Neural cell (in vitro differentiated cells): Measurements from ENCODE around the gene EMC10. TPM values are rescaled to one million over a fixed set of nuclear protein-coding genes. Genes with fewer than 3 reads are reported as not detected.

Experiments
- H2AFZ ChIP-seq: fragments of 200-600, 300-800 bp; sonication (generic), shearing (Covaris generic); 2 replicates; pipeline ENCODE4 v1.6.0; 2014; ENCODE audit warnings: low read depth, mild to moderate bottlenecking, antibody characterized with exemption, low read length, moderate library complexity
- H3F3A ChIP-seq: fragments of 200-600 bp; shearing (Covaris generic); 2 replicates; pipeline ENCODE4 v1.6.1; 2016; ENCODE audit warnings: mild to moderate bottlenecking, moderate library complexity, mixed read lengths, antibody characterized with exemption, low read length; ENCODE audit not compliant: insufficient read depth, poor library complexity, severe bottlenecking
- H3K27ac ChIP-seq: fragments of 200-600, 300-800 bp; sonication (generic), shearing (Covaris generic); 2 replicates; pipeline ENCODE4 v1.5.1; 2014; ENCODE audit warnings: mild to moderate bottlenecking, low read length, moderate library complexity
- H3K27me3 ChIP-seq: fragments of 300-800, 200-600 bp; sonication (generic), shearing (Covaris generic); 2 replicates; pipeline ENCODE4 v1.6.0; 2014; ENCODE audit warnings: mild to moderate bottlenecking, low read depth, low read length, moderate library complexity; ENCODE audit not compliant: insufficient read depth
- H3K36me3 ChIP-seq: fragments of 300-800, 200-600 bp; sonication (generic), shearing (Covaris generic); 2 replicates; pipeline ENCODE4 v1.5.1; 2014; ENCODE audit warnings: mild to moderate bottlenecking, antibody characterized with exemption, low read length, moderate library complexity; ENCODE audit not compliant: insufficient read depth
- H3K4me2 ChIP-seq: fragments of 300-800, 200-600 bp; sonication (generic), shearing (Covaris generic); 2 replicates; pipeline ENCODE4 v1.6.0; 2014; ENCODE audit warnings: mild to moderate bottlenecking, low read length
- H3K4me3 ChIP-seq: fragments of 300-800, 200-600 bp; sonication (generic), shearing (Covaris generic); 2 replicates; pipeline ENCODE4 v1.5.1; 2014; ENCODE audit warnings: mild to moderate bottlenecking, low read length, moderate library complexity
- H3K79me2 ChIP-seq: fragments of 200-600 bp; shearing (Covaris generic); replicated peaks from 2 replicates; pipeline ENCODE4 v1.6.0; 2014; ENCODE audit warnings: mild to moderate bottlenecking, low read length, moderate library complexity; ENCODE audit not compliant: insufficient read depth
- H3K9ac ChIP-seq: fragments of 300-800, 200-600 bp; sonication (generic), shearing (Covaris generic); 2 replicates; pipeline ENCODE4 v1.6.1; 2016; ENCODE audit warnings: mild to moderate bottlenecking, low read length, mixed read lengths
- H3K9me2 ChIP-seq: fragments of 200-600 bp; shearing (Covaris generic); 2 replicates; pipeline ENCODE4 v1.6.1; 2016; ENCODE audit warnings: mild to moderate bottlenecking, low read length, mixed read lengths; ENCODE audit not compliant: insufficient read depth
- H3K9me3 ChIP-seq: fragments of 200-600, 300-800 bp; sonication (generic), shearing (Covaris generic); 2 replicates; pipeline ENCODE4 v1.6.1; 2016; ENCODE audit warnings: mild to moderate bottlenecking, mixed run types, low read length, moderate library complexity, mixed read lengths
- H4K20me1 ChIP-seq: fragments of 200-600 bp; shearing (Covaris generic); 2 replicates; pipeline ENCODE4 v1.6.1; 2016; ENCODE audit warnings: mild to moderate bottlenecking, mixed run types; ENCODE audit not compliant: insufficient read depth
- CTCF ChIP-seq: fragments of 450-650 bp; IDR thresholded peaks from 2 replicates; pipeline ENCODE4 v1.5.1; 2014; ENCODE audit warnings: antibody characterized with exemption, mild to moderate bottlenecking, moderate library complexity; ENCODE audit not compliant: poor library complexity, severe bottlenecking
- EP300 ChIP-seq: fragments of 450-650 bp; conservative IDR thresholded peaks from 2 replicates; pipeline ENCODE4 v1.6.1; 2014; ENCODE audit warnings: antibody characterized with exemption, mild to moderate bottlenecking, moderate library complexity; ENCODE audit not compliant: poor library complexity, severe bottlenecking
- EZH2 ChIP-seq: fragments of 200-600, 300-800 bp; shearing (Covaris generic), sonication (generic); IDR thresholded peaks from 2 replicates; pipeline ENCODE4 v1.6.1; 2014; ENCODE audit warnings: antibody characterized with exemption, low read length, borderline replicate concordance, mild to moderate bottlenecking; ENCODE audit not compliant: insufficient read depth, poor library complexity, severe bottlenecking
- MXI1 ChIP-seq: fragments of 450-650 bp; conservative IDR thresholded peaks from 2 replicates; pipeline ENCODE4 v1.6.1; 2014; ENCODE audit warnings: antibody characterized with exemption, mild to moderate bottlenecking; ENCODE audit not compliant: poor library complexity, severe bottlenecking
- POLR2AphosphoS5 ChIP-seq: IDR thresholded peaks from 2 replicates; pipeline ENCODE4 v1.6.1; 2012
- RAD21 ChIP-seq: fragments of 450-650 bp; conservative IDR thresholded peaks from 2 replicates; pipeline ENCODE4 v1.6.1; 2014; ENCODE audit warnings: antibody characterized with exemption, mild to moderate bottlenecking, moderate library complexity
- SMC3 ChIP-seq: fragments of 450-650 bp; conservative IDR thresholded peaks from 2 replicates; pipeline ENCODE4 v1.6.1; 2014; ENCODE audit warnings: antibody characterized with exemption, mild to moderate bottlenecking, moderate library complexity; ENCODE audit not compliant: poor library complexity
- TAF1 ChIP-seq: IDR thresholded peaks from 2 replicates; pipeline ENCODE4 v1.6.1; 2012; ENCODE audit warnings: low read depth
- polyA plus RNA-seq: library from polyadenylated mRNA; depleted of rRNA; stranded (reverse); fragments of >200 nt; gene quantifications from 2 replicates; pipeline ENCODE4 v1.2.3, GENCODE V29; 2014
- TF ChIP-seq, protein P1 (sequence below): IDR thresholded peaks from 2 replicates; pipeline ENCODE4 v1.6.1; 2012; ENCODE audit warnings: borderline replicate concordance

EMC10 gene
- polyA plus RNA-seq, 1 donor from 2014 or later: 233 TPM

DNA sequence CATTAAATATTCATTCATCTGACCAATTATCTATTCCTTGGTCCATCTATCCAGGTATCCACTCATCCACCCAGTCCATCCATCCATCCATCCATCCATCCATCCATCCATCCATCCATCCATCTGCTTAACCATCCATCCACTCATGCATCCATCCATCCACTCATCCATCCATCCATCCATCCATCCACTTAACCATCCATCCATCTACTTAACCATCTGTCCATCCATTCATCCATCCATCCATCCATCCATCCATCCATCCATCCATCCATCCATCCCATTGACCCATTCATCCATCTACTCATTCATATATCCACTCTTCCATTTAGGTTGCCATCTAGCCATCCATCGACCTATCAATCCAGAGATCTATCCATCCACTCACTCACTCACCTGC is 32.2 kb upstream of the EMC10 start:
- no peaks in the 10 kb centered on the region for H3K9me2 ChIP-seq
- H3K27ac ChIP-seq: no peak overlapping the region
- H3K36me3 ChIP-seq: no peaks in the 10 kb centered on the region
- no peaks in the 10 kb centered on the region for H3K27me3 ChIP-seq
- H3K4me3 ChIP-seq: no peak overlapping the region
- H3K9ac ChIP-seq: no peak overlapping the region
- no peak overlapping the region for H3K4me2 ChIP-seq
- no peak overlapping the region for H2AFZ ChIP-seq
- no peaks in the 10 kb centered on the region for H3K9me3 ChIP-seq
- H4K20me1 ChIP-seq: no peaks in the 10 kb centered on the region
- no peaks in the 10 kb centered on the region for H3F3A ChIP-seq
- TF ChIP-seq CTCF: no peak
- no peak for TF ChIP-seq EZH2
- TF ChIP-seq SMC3: no peak
- TF ChIP-seq MXI1: no peak
- TF ChIP-seq, protein P1, sequence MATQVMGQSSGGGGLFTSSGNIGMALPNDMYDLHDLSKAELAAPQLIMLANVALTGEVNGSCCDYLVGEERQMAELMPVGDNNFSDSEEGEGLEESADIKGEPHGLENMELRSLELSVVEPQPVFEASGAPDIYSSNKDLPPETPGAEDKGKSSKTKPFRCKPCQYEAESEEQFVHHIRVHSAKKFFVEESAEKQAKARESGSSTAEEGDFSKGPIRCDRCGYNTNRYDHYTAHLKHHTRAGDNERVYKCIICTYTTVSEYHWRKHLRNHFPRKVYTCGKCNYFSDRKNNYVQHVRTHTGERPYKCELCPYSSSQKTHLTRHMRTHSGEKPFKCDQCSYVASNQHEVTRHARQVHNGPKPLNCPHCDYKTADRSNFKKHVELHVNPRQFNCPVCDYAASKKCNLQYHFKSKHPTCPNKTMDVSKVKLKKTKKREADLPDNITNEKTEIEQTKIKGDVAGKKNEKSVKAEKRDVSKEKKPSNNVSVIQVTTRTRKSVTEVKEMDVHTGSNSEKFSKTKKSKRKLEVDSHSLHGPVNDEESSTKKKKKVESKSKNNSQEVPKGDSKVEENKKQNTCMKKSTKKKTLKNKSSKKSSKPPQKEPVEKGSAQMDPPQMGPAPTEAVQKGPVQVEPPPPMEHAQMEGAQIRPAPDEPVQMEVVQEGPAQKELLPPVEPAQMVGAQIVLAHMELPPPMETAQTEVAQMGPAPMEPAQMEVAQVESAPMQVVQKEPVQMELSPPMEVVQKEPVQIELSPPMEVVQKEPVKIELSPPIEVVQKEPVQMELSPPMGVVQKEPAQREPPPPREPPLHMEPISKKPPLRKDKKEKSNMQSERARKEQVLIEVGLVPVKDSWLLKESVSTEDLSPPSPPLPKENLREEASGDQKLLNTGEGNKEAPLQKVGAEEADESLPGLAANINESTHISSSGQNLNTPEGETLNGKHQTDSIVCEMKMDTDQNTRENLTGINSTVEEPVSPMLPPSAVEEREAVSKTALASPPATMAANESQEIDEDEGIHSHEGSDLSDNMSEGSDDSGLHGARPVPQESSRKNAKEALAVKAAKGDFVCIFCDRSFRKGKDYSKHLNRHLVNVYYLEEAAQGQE: no peak
- no peaks in the 10 kb centered on the region for H3K79me2 ChIP-seq

- no peaks in the 10 kb centered on the region for H3K36me3 ChIP-seq
- H2AFZ ChIP-seq: no peak overlapping the region
- no peak overlapping the region for H3K27ac ChIP-seq
- H3K79me2 ChIP-seq: no peaks in the 10 kb centered on the region
- no peak overlapping the region for H3K4me2 ChIP-seq
- no peaks in the 10 kb centered on the region for H4K20me1 ChIP-seq
- no peaks in the 10 kb centered on the region for H3K27me3 ChIP-seq
- TF ChIP-seq MXI1 (no peak), SMC3 (no peak), EP300 (no peak), EZH2 (no peak), RAD21 (no peak), POLR2AphosphoS5 (no peak), TAF1 (no peak), CTCF (no peak)
- TF ChIP-seq, protein P1: no peak
- no peak overlapping the region for H3K9ac ChIP-seq
- H3K9me3 ChIP-seq: no peaks in the 10 kb centered on the region
- H3F3A ChIP-seq: no peaks in the 10 kb centered on the region
- no peaks in the 10 kb centered on the region for H3K9me2 ChIP-seq
- H3K4me3 ChIP-seq: no peak overlapping the region
Observed at GRCh38 chr19:50447053-50447452, 29.3 kb upstream of the EMC10 start.
